ENCODE measurements around the gene MYO16. TPM values are rescaled to one million over a fixed set of nuclear protein-coding genes. Genes with fewer than 3 reads are reported as not detected.
"Not testable (repeated sequence)": the region's sequence is repeated elsewhere in the genome, so short reads cannot be mapped to it uniquely, and the experiment has no call there.

MYO16 gene
- total RNA-seq, 1 donor from 2014 or later: 0.27 TPM

DNA sequence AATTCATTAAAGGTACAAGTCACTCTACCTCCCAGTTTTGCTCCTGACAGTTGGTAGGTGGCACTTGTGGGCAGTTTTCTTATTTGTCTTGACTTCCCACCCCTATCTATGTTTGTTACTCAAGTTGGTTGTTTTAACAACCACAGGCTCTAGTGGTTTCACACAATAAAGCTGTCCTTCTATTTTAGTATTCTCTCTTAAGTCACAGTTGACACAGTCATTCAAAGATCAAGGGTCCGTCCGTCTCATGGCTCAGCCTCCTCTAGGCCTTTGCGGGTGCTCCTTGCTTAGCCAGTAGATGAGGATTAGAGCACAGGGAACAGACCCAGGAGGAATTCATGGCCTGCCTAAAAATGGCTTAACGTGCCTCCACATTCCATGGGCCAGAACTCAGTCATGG lies 583.2 kb downstream of the MYO16 start:
- intact Hi-C loops (cut with DNase I): no loop called here
- ATAC-seq (no peak), DNase-seq (ENCODE audit: low spot score) (no peak)

DNA sequence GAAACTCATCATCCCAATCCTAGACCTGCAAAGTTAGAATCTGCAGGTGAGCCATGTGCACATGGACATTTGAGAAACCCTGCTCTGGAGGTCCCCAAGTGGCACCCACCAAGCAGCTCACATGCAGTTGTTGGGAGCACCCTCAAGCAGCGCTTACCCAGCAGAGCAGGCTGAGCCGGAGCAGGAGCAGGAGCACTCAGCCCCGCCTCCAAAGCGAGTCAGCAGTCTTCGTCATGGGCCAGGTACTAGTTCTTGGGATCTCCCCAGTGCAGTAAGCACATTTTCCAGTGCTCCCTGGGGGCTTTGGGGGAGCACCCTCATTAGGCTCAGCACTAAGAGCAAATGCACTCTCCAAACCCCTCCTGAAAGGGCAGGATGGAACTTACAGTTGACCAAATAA lies 584.3 kb downstream of the MYO16 start:
- ATAC-seq: no peak
- intact Hi-C loops (cut with DNase I): no loop called here

DNA sequence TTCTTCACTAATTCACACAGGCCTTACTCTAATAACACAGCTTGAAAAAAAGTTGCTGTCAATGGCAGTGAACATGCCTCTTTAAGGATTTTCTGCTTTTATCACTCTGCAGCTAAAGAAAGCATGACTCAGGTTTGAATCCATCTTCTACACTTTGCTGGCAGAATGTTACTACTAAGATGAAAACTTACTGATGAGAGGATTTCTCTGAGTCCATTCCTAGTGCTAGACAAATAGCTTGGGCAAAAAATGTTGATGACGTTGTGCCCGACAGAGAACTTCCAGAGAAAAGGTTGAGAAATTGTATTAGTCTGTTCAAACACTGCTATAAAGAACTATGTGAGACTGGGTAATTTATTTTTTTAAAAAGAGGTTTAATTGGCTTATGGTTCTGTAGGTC lies 585.0 kb downstream of the MYO16 start:
- intact Hi-C loops (cut with DNase I): no loop called here
- DNase-seq (ENCODE audit: low spot score) (no peak), ATAC-seq (no peak)

More for the DNA sequence above, 584.3 kb downstream of the MYO16 start:
- no peak for DNase-seq (ENCODE audit: low spot score)

DNA sequence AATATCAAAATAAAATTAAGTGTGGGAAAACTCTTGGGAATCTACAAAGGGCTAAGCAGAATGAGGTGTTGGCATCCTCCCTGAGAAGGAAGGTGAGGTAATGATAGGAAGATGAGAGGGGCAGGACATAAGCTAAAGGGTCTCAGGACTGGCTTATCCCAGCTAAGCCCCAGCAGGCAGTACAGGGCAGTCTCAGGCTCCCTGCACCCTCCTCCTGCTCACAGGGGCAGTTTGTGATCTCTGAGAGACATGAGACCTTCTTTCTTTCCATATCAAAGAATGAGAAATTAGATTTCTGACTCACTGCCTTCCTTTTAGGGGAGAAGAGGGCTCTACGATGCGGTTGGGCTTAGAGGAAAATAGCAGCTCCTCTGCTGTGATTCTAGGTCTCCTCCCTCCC lies 586.0 kb downstream of the MYO16 start:
- no peak for DNase-seq (ENCODE audit: low spot score)
- intact Hi-C loops (cut with DNase I): no loop called here
- no peak for ATAC-seq

DNA sequence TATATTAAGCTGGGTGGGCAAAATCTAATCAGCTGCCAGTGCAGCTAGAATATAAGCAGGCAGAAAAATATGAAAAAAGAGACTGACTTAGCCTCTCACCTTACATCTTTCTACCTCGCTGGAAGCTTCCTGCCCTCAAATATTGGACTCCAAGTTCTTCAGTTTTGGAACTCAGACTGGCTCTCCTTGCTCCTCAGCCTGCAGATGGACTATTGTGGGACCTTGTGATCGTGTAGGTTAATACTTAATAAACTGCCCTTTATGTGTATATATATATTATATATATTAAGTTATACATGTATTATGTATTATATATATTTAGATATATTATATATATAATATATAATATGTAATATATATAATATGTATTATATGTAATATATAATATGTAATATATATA lies 588.1 kb downstream of the MYO16 start:
- ATAC-seq; intact Hi-C loops (cut with DNase I); DNase-seq (ENCODE audit: low spot score): not testable (repeated sequence)

DNA sequence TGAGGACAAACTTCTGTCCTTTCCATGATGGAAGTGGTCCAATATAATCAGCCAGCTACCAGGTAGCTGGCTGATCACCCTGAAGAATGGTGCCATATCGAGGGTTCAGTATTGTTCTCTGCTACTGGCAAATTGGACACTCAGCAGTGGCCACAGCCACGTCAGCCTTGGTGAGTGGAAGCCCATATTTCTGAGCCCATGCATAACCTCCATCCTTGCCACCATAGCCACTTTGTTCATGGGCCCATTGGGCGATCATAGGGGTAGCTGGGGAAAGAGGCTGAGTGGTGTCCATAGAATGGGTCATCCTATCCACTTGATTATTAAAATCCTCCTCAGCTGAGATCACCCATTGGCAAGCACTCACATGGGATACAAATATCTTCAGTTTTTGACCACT lies 591.2 kb downstream of the MYO16 start:
- ATAC-seq: no peak
- DNase-seq (ENCODE audit: low spot score): no peak
- intact Hi-C loops (cut with DNase I): no loop called here

DNA sequence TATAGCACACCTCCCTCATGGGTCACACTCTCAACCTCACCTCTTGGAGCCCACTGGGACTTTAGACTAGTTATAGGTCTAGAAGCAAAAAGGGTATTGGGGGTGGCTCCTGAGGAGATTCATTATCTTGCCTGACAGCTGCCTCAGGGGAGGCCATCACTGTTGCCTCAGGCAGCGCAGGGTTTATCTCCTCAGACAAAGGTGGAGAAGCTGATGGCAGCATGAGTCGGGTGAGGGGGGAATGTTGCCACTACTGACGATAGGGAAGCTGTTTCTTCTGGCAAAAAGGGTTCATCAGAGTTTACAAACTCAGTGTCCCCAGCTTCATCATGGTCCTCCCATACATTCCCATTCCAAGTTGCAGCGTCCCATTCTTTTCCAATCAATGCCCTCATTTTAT lies 594.6 kb downstream of the MYO16 start:
- intact Hi-C loops (cut with DNase I): no loop called here
- ATAC-seq: no peak
- DNase-seq (ENCODE audit: low spot score): no peak

DNA sequence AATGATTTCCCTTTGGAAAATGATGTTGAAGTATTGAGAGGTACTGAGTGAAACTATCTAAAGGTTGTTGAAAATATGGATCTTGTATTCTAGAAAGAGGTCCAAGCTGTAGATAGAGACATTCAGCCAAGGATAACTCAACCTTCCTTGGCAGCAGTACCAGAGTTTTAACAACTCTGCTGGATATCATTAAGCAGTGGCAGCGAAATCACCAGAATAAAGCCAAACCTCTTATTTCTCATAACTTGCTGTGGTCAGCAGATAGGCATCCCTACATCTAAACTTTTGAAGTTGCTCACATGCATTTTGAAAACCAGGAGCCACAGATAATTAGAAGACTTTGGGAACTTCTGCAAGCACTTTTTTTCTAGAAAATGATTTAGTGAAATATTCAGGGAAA lies 597.2 kb downstream of the MYO16 start:
- ATAC-seq (no peak), DNase-seq (ENCODE audit: low spot score) (no peak)
- intact Hi-C loops (cut with DNase I): no loop called here

DNA sequence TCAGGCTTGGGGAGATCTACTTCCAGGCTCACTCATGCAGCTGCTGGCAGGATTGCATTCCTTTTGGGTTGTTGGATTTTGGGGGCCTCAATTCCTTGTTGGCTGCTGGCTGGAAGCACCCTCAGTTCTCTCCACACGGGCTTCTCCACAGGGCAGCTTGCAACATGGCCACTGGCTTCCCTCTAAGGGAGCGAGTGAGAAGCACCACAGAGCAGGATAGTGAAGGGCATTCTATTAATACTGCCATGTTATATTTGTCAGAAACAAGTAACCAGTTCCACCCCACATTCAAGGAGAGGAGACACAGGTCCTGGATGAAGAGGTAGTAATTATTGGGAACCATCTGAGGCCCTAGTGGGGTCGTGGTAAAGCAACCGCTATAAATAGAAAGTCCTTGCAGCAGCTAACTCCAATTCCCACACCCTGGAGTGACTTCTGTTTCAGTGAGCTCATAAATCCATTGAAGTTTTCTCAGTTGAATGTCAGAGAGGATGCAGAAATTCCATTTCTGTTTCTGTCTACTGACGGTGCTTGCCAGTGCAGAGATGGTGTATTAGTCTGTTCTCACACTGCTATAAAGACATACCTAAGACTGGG lies 598.0 kb downstream of the MYO16 start:
- ATAC-seq: no peak

DNA sequence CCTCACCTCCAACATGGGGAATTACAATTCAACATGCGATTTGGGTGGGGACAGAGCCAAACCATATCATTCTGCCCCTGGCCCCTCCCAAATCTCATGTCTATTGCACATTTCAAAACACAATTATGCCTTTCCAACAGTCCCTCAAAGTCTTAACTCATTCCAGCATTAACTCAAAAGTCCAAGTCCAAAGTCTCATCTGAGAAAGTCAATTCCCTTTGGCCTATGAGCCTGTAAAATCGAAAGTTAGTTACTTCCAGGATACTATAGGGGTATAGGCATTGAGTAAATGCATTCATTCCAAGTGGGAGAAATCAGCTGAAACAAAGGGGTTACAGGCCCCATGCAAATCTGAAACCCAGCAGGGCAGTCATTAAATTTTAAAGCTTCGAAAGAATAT lies 598.8 kb downstream of the MYO16 start:
- intact Hi-C loops (cut with DNase I): no loop called here
- DNase-seq (ENCODE audit: low spot score) (no peak), ATAC-seq (no peak)

More for the DNA sequence above, 598.0 kb downstream of the MYO16 start:
- intact Hi-C loops (cut with DNase I): no loop called here
- no peak for DNase-seq (ENCODE audit: low spot score)

DNA sequence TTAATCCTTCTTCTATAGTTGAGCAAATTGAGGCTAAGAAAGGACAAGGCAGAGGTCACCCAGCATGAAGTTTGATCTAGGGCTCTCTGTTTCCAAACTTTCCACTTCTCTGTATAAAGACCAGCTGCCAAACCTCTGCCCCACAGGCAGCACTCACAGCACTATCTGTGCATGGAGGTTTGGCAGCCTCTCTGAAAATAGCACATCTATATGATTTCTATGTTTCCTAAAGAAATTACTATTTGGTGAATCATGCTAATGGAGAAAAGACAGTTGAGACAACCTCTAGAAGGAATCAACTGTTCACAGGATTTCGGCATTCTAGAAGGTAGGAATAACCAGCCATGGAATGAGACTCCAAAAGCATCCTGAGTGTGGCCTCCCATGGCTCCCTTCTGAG lies 602.5 kb downstream of the MYO16 start:
- DNase-seq (ENCODE audit: low spot score) (no peak), ATAC-seq (no peak)
- intact Hi-C loops (cut with DNase I): no loop called here

DNA sequence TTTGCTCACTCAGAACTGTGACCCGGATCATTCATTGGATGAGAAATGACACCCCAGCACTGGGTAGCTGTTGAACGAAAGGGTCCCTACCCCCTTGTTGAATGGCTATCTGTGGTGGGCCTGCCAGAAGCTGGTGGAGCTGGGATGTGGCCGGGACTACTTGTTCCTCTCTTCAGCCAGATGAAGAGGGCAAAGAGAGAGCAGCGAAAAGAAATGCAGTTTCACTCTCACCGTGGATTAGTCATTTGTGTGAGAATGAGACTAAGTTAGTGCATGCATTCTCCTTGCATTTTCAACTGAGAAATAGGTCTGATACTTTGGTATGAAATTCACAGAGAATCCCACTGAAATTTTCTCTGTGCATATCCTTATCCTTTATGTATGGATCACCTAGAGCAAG lies 603.9 kb downstream of the MYO16 start:
- no peak for ATAC-seq
- intact Hi-C loops (cut with DNase I): no loop called here

DNA sequence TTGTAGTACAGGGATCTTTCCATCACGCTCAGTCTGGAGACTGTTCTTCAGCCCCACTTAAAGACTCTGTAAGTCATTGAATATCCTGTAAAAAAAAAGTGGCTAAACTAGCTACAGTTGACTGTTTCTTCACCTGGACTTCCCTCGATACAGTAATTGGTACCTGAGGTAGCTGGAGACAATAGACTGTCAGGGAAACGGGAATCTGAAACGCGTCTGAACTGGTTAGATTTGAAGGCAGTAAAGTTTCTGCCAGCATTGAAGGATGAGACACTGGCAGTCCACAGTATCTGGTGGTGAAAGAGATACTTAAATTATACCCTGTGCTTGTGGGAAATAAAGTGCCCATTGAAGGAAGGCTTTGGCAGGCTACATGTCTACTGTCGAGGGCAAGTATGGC lies 606.5 kb downstream of the MYO16 start:
- ATAC-seq: no peak
- intact Hi-C loops (cut with DNase I): no loop called here
- DNase-seq (ENCODE audit: low spot score): no peak

More for the DNA sequence above, 603.9 kb downstream of the MYO16 start:
- no peak for DNase-seq (ENCODE audit: low spot score)

DNA sequence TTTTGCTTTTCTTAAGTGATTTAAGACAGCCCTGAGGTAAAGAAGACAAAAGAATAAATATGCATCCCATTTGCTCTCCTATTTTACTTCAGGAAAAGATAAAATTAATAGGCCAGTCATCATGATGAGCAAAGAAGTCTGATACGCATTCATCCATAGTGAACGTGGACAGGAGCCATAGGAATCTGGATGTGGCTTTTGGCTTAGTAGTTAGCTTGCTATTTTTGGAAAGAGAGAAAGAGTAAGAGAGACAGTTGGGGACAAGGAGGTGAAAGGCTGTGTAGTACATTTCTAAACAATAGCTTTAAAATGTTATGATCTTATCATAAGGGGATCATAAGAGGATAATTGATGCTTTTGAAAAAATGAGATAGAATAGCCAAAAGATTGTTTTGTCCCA lies 611.7 kb downstream of the MYO16 start:
- ATAC-seq: no peak
- intact Hi-C loops (cut with DNase I): no loop called here
- DNase-seq (ENCODE audit: low spot score): no peak

DNA sequence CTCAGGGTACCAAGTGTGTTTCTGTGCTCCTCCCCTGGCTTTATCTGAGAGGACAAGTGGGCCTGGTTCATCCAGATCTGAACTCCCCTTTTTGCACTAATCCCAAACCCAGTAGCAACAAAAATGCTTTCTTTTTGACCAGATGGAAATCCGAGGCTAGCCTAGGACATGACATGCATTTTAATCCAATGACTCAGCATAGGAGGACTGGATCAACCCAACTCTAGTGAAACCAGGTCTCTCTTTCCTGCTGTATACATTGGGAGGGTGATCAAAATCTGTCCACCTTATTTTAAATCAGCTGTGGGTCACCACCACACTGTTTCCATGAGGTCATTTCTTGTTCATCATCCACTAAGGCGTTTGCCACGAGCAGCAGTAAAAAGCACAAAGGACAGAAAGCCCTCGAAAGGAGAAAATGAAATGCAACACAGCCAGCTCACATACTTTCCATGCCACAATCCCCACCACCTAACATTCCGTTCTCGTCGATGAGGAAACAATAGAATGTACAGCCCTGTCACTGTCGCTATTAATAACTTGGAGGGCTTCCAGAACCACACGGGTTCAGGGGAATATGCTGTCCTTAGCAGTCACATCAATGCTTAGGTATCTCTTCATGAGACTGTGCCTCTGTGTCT lies 614.0 kb downstream of the MYO16 start:
- intact Hi-C loops (cut with DNase I): no loop called here
- ATAC-seq: peak; percentile 30
- no peak for DNase-seq (ENCODE audit: low spot score)

DNA sequence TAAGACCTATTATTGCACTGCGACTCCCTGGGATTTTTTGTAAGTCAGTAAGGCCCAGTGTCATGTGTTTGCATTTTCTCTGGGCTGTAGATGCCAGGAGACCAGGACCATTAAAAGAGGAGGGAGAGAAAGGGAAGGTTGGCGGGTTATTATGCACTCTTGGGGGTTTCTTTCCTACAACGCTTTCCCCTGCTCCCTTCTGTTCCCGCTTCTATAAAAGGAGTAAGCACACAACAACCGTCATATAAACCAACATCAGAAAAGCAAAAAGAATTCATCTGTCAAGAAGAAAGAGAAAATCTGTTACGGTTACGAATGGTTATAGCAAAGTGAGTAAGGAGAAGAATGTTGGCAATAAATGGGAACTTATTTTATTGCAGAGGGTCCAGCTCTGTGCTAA lies 615.2 kb downstream of the MYO16 start:
- no peak for DNase-seq (ENCODE audit: low spot score)
- ATAC-seq: no peak
- intact Hi-C loops (cut with DNase I): no loop called here

DNA sequence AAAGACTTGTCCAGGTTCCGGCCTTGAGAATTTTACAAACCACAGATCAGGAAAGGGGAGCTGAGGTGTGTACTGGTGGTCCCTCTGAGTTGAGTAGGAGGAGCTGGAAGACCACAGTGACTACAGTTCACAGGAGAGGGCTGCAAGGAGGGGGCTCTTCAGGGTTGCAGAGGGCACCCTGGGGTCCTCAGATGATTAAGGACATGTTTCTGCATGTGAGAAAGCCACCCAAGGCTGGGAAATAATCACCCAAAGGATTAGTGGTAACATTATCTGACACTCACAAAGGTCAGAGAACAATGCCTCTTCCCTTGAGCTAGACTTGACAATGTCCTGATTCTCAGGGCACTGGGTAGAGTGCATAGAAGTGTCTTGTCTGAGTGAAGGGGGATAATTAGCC lies 616.6 kb downstream of the MYO16 start:
- intact Hi-C loops (cut with DNase I): no loop called here
- ATAC-seq: no peak

DNA sequence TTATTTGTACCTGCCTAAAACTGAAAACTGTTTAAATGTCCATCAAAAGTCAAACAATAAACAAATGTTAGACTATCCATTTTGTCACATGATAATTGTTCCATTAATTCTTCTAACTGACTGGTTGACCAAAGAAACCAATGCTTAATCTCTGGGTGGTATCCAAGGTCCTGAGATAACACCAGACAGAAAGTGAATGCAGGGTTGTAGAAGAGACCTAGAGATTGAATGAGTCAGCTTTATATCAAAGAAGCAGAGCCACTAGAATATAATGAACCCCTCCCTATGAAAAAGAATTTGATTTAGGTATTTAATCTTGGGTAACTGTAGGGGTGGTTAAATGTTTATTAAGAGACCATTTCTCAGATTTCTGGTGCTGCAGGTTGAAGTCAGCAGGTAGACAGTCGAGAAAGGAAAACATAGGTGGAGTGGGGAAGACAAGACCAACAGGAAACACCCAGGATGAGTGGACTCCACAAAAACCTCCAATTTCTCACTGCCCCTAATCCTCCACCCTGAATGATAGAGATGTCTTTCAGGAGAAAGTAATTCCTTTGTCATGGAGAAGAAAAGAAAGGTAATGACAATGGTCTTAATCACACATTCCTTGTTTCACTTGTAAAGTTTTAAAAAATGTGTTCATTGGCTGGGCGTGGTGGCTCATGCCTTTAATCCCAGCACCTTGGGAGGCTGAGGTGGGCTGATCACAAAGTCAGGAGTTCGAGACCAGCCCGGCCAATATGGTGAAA lies 620.5 kb downstream of the MYO16 start:
- intact Hi-C loops (cut with DNase I): no loop called here

More for the DNA sequence above, 616.6 kb downstream of the MYO16 start:
- DNase-seq (ENCODE audit: low spot score): no peak

DNA sequence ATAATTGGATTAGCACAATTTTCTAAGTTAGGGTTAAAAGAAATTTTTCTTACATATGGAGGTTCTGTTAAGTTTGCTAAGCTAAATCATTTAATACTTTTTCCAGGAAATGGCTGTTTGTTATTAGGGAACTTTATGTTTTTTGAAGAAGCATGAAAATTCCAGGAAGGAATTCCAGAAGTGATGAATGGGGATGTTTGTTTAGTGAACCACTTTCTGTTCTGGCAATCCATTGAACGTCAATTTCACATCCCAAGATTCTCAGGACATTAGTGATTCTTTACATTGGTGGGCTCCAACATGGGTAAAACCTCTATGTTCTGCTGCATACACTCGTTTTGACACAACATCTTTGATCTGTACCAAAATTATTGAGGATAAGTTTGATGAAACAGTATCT lies 622.5 kb downstream of the MYO16 start:
- ATAC-seq: no peak
- intact Hi-C loops (cut with DNase I): no loop called here
- no peak for DNase-seq (ENCODE audit: low spot score)

More for the DNA sequence above, 620.5 kb downstream of the MYO16 start:
- ATAC-seq: no peak
- no peak for DNase-seq (ENCODE audit: low spot score)

DNA sequence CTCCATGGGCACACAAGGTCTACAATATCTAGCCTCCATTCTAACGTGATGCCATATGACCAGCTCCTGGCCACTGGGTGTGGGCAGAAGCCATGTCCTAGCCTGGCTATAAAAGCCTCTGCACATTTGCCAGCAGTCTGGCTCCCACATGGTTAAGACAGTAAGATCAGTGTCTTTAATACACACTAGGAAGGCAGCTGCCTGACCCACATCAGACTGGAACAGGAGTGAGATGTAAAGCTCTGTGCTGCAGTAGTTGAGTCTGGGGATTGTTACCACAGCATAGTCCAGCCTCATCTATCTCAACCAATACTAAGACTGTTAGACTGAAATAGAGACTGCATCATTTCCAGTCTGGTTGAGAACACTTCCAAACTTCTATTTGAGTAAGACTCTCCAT lies 623.9 kb downstream of the MYO16 start:
- intact Hi-C loops (cut with DNase I): no loop called here
- DNase-seq (ENCODE audit: low spot score) (no peak), ATAC-seq (no peak)

Measured in sciatic nerve (tissue), 2 donors.